Measurements from ENCODE around the gene MTFR1L.

MTFR1L gene

GRCh38 chr1:25863486-25864262 lies 43.9 kb downstream of the MTFR1L start:
- no peak for TF ChIP-seq CTCF (IDR thresholded peaks at IDR 0.05; ENCODE audit: low read depth, low read length)
- no peak overlapping the region for H3K4me3 ChIP-seq (replicated peaks in 1 of 2; ENCODE audit: low read depth in 2 of 2, low read length in 2 of 2)

DNA sequence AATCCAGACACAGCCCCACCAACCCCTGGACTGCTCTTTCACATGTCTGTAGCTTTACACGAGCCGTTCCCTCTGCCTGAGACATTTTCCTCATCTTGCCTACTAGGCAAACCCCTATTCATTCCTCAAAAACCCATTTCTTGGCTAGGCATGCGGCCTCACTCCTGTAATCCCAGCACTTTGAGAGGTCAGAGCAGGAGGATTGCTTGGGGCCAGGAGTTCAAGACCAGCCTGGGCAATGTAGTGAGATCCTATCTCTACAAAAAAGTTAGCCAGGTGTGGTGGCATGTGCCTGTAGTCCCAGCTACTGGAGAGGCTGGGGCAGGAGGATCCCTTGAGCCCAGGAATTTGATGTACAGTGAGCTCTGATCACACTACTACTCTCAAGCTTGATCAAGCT lies 44.7 kb downstream of the MTFR1L start:
- DNase-seq (ENCODE audit: low read depth in 2 of 2): no peak
- no peak overlapping the region for H3K4me3 ChIP-seq (replicated peaks in 1 of 2; ENCODE audit: low read depth in 2 of 2, low read length in 2 of 2)
- no peak for TF ChIP-seq CTCF (IDR thresholded peaks at IDR 0.05; ENCODE audit: low read depth, low read length)

More at GRCh38 chr1:25863486-25864262, 43.9 kb downstream of the MTFR1L start:
- no peak for DNase-seq (ENCODE audit: low read depth in 2 of 2)

- no peak for DNase-seq (ENCODE audit: low read depth in 2 of 2)
- no peak overlapping the region for H3K4me3 ChIP-seq (replicated peaks in 1 of 2; ENCODE audit: low read depth in 2 of 2, low read length in 2 of 2)
- no peak for TF ChIP-seq CTCF (IDR thresholded peaks at IDR 0.05; ENCODE audit: low read depth, low read length)
Measured at GRCh38 chr1:25866288-25866687, 46.5 kb downstream of the MTFR1L start.

DNA sequence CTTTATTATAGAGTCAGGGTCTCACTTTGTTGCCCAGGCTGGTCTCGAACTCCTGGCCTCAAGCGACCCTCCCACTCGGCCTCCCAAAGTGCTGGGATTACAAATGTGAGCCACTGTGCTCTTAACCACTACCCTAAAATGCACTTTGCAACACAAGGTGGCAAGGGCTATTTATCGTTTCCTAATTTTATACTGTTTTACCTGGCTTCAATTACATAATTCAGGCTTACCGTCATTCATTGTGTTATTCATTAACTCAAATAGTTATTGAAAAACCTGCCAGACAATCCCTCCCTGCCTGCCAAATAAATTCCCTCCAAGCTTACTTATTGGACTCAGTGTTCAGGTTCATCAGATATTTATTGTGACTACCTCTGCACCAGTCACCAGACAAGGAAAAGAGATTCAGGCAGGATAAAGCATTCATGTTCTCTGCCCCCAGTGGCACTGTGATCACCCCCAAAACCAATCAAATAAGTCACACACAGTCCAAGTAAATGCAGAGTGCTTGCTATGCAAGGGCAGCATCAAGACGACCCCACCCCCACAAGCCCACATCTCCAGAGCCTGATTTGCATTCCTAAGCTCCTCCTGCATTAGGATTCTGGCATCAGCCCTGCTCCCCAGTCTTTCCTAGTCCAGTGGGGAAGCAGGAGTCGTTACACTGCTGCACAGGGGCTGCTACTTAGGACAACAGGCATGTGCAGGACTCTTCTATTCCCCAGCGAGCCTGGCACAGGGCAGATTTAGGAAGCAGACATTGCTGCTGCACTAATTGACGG lies 47.6 kb downstream of the MTFR1L start:
- TF ChIP-seq CTCF (IDR thresholded peaks at IDR 0.05; ENCODE audit: low read depth, low read length): no peak
- no peak overlapping the region for H3K4me3 ChIP-seq (replicated peaks in 1 of 2; ENCODE audit: low read depth in 2 of 2, low read length in 2 of 2)
- DNase-seq (ENCODE audit: low read depth in 2 of 2): no peak

GRCh38 chr1:25869909-25870606 lies 50.3 kb downstream of the MTFR1L start:
- H3K4me3 ChIP-seq (replicated peaks in 1 of 2; ENCODE audit: low read depth in 2 of 2, low read length in 2 of 2): no peak overlapping the region
- DNase-seq (ENCODE audit: low read depth in 2 of 2): no peak
- no peak for TF ChIP-seq CTCF (IDR thresholded peaks at IDR 0.05; ENCODE audit: low read depth, low read length)

DNA sequence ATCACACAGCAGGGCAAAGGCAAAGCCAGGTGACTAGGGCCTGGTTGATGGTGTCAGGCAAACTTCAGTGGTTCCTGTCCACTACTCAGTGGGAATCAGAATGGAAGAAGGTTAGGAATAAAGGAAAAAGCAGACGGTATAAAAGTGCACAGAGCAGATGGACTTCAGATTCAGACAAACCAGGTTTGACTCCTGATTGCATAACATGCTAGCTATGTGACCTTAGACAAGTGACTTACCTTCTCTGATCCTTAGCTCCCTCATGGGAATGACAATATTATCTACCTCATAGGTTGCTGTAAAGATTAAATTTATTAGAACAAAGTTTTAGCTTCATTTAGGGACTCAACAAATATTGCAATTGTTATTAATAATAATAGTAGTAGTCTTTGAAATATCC lies 50.9 kb downstream of the MTFR1L start:
- DNase-seq (ENCODE audit: low read depth in 2 of 2): no peak
- TF ChIP-seq CTCF (IDR thresholded peaks at IDR 0.05; ENCODE audit: low read depth, low read length): no peak
- no peak overlapping the region for H3K4me3 ChIP-seq (replicated peaks in 1 of 2; ENCODE audit: low read depth in 2 of 2, low read length in 2 of 2)

All from cardiac fibroblast (primary cell).